HCT116 (cell line): Measurements from ENCODE around the gene TAAR5. TPM values are rescaled to one million over a fixed set of nuclear protein-coding genes. Genes with fewer than 3 reads are reported as not detected.
"Not testable (repeated sequence)": the region's sequence is repeated elsewhere in the genome, so short reads cannot be mapped to it uniquely, and the experiment has no call there.

Source experiments
- ATAC-seq: fragments of 200-7000 bp; cut with Tn5 transposase; 2 replicates; pipeline ENCODE4 v1.9.1; 2020; ENCODE audit warnings: mild to moderate bottlenecking, moderate library complexity
- Bru-seq: library from RNA; stranded (reverse); fragments of 400-500 nt; gene quantifications from one replicate; lab custom pipeline; 2021; lab: Mats Ljungman, UMichigan
- BruChase-seq, 2 experiments: library from RNA; stranded (reverse); fragments of 400-500 nt; gene quantifications; one replicate each; lab custom pipeline; 2021; lab: Mats Ljungman, UMichigan
- BruUV-seq: library from RNA; stranded (reverse); fragments of 400-500 nt; replicated peaks from 2 replicates; lab custom pipeline; 2021; lab: Mats Ljungman, UMichigan
- CTCF ChIA-PET: fragments of 300-600 bp; sonication (Branson Sonifier 250); formaldehyde crosslinking; loops from one replicate; lab custom pipeline; 2021; ENCODE audit warnings: antibody characterized with exemption; lab: Charles Lee
- POLR2A ChIA-PET: fragments of 300-600, 350-600 bp; sonication (Branson Sonifier 250); formaldehyde crosslinking; loops from one replicate; lab custom pipeline; 2021; ENCODE audit warnings: antibody characterized with exemption; lab: Charles Lee
- RAD21 ChIA-PET, 2 experiments: fragments of 300-600 bp; sonication (Branson Sonifier 250); formaldehyde crosslinking; loops; one replicate each; lab custom pipeline; 2023; ENCODE audit warnings: low total read pairs in 2 of 2; ENCODE audit not compliant: uncharacterized antibody in 2 of 2, unreplicated experiment in 2 of 2, low non-redundant PET in 1 of 2; lab: Charles Lee
- DNase-seq: peaks from one replicate; pipeline ENCODE4 v3.0.0-alpha.2; 2010; ENCODE audit warnings: low read depth, low spot score
- H2AFZ ChIP-seq: fragments of 200-600 bp; shearing (Covaris generic), sonication (generic); 2 replicates; pipeline ENCODE4 v1.6.1; 2017; ENCODE audit warnings: low read depth, mixed run types, mixed read lengths, antibody characterized with exemption, low read length; ENCODE audit not compliant: poor library complexity, severe bottlenecking
- H3K27ac ChIP-seq: 2 replicates; pipeline ENCODE4 v1.5.1; 2012; ENCODE audit warnings: low read depth, low read length
- H3K27me3 ChIP-seq: fragments of 200-600 bp; sonication (generic); 2 replicates; pipeline ENCODE4 v1.6.1; 2016; ENCODE audit warnings: mixed run types, low read length, mixed read lengths; ENCODE audit not compliant: insufficient read depth
- H3K36me3 ChIP-seq, 2 experiments: fragments of 200-500 bp in 1 of 2; fragments of 200-600 bp in 1 of 2; sonication (Bioruptor generic) in 1 of 2; sonication (generic) in 1 of 2; 2 replicates each; pipeline versions ENCODE4 v1.5.1 to v1.6.1; 2014 to 2016; ENCODE audit warnings: low read length in 2 of 2, inconsistent platforms in 1 of 2, mixed read lengths in 1 of 2, mixed run types in 1 of 2; ENCODE audit not compliant: insufficient read depth in 2 of 2, control insufficient read depth in 1 of 2
- H3K4me1 ChIP-seq, 2 experiments: fragments of 200-600 bp in 1 of 2; sonication (generic) in 1 of 2; 2 replicates each; pipeline versions ENCODE4 v1.5.1 to v1.6.1; 2012 to 2017; ENCODE audit warnings: low read length in 2 of 2, inconsistent platforms in 1 of 2, mild to moderate bottlenecking in 1 of 2, mixed read lengths in 1 of 2, mixed run types in 1 of 2, moderate library complexity in 1 of 2; ENCODE audit not compliant: insufficient read depth in 2 of 2, control insufficient read depth in 1 of 2
- H3K4me2 ChIP-seq: fragments of 200-600 bp; sonication (generic); 2 replicates; pipeline ENCODE4 v1.6.1; 2017; ENCODE audit warnings: mixed run types, low read length, mixed read lengths
- H3K4me3 ChIP-seq, 2 experiments: fragments of 200-600 bp in 1 of 2; sonication (generic) in 1 of 2; replicated peaks in 1 of 2; 2 replicates each; pipeline ENCODE4 v1.5.1; 2011 to 2016; ENCODE audit warnings: low read length in 2 of 2, control low read depth in 1 of 2, low read depth in 1 of 2, mild to moderate bottlenecking in 1 of 2, mixed read lengths in 1 of 2, mixed run types in 1 of 2
- H3K79me2 ChIP-seq: fragments of 200-600 bp; sonication (generic); 2 replicates; pipeline ENCODE4 v1.6.1; 2017; ENCODE audit warnings: mild to moderate bottlenecking, mixed run types, low read length, moderate library complexity, mixed read lengths; ENCODE audit not compliant: insufficient read depth
- H3K9ac ChIP-seq: fragments of 200-600 bp; sonication (generic); 2 replicates; pipeline ENCODE4 v1.6.1; 2016; ENCODE audit warnings: low read length, mixed read lengths
- H3K9me2 ChIP-seq: fragments of 200-600 bp; sonication (generic), shearing (Covaris generic); 2 replicates; pipeline ENCODE4 v1.6.1; 2017; ENCODE audit warnings: mixed run types, mild to moderate bottlenecking, moderate library complexity; ENCODE audit not compliant: insufficient read depth
- H3K9me3 ChIP-seq, 2 experiments: fragments of 200-500 bp in 1 of 2; fragments of 200-600 bp in 1 of 2; sonication (Bioruptor generic) in 1 of 2; sonication (generic) in 1 of 2; 2 replicates each; pipeline ENCODE4 v1.6.1; 2014 to 2017; ENCODE audit warnings: low read length in 2 of 2, mixed read lengths in 2 of 2, inconsistent platforms in 1 of 2, low read depth in 1 of 2, mild to moderate bottlenecking in 1 of 2, mixed run types in 1 of 2, moderate library complexity in 1 of 2; ENCODE audit not compliant: control insufficient read depth in 1 of 2, insufficient read depth in 1 of 2
- H4K20me1 ChIP-seq: fragments of 200-600 bp; sonication (generic), shearing (Covaris generic); 2 replicates; pipeline ENCODE4 v1.6.1; 2017; ENCODE audit warnings: mixed run types, mild to moderate bottlenecking, moderate library complexity; ENCODE audit not compliant: insufficient read depth
- FOSL1 ChIP-seq: IDR thresholded peaks from 2 replicates; pipeline ENCODE4 v1.6.1; 2012; ENCODE audit warnings: low read depth
- JUND ChIP-seq: IDR thresholded peaks from 2 replicates; pipeline ENCODE4 v1.6.1; 2012
- SP1 ChIP-seq: IDR thresholded peaks from 2 replicates; pipeline ENCODE4 v1.6.1; 2012; ENCODE audit warnings: low read depth
- YY1 ChIP-seq: IDR thresholded peaks from 2 replicates; pipeline ENCODE4 v1.6.1; 2011; ENCODE audit warnings: low read length, low read depth, moderate library complexity, mild to moderate bottlenecking; ENCODE audit not compliant: insufficient replicate concordance; ENCODE audit errors: extremely low read depth
- ZFX ChIP-seq: fragments of 450-650 bp; IDR thresholded peaks from 2 replicates; pipeline ENCODE4 v1.6.1; 2017
- intact Hi-C: fragments of 100-400 bp; cut with micrococcal nuclease; formaldehyde crosslinking; loops from 2 replicates; pipeline ENCODE4 v1.10.0; 2022
- long read RNA-seq: library from polyadenylated mRNA; unstranded; transcript quantifications from one replicate; pipeline ENCODE4 v2.0.0, GENCODE V29; 2021; ENCODE audit not compliant: unreplicated experiment
- polyA plus RNA-seq: library from polyadenylated mRNA; unstranded; fragments of >200 nt; gene quantifications from 2 replicates; pipeline ENCODE4 v1.2.1, GENCODE V29; 2012; ENCODE audit warnings: missing spikeins
- total RNA-seq: library from RNA; stranded (reverse); gene quantifications from one replicate; pipeline ENCODE4 v1.2.1, GENCODE V29; 2021; ENCODE audit not compliant: unreplicated experiment

The TAAR5 gene
- total RNA-seq = not detected
- polyA plus RNA-seq = not detected in 2 replicates
- Bru-seq, nascent RNA = not detected
- BruChase-seq, experiment 1, labeled RNA remaining after a 6-hour chase = not detected
- percentile 28 among the genes with signal in this experiment for BruChase-seq, experiment 2, labeled RNA remaining after a 2-hour chase
- long read RNA-seq = 0 reads

- no peaks in the 10 kb centered on the region for H3K4me1 ChIP-seq
- no peak within 1 kb of the TSS for H2AFZ ChIP-seq
- no TSS peak for BruUV-seq
- H3K36me3 ChIP-seq = no peaks in the 10 kb centered on the region
- no peak for ATAC-seq
- no peak within 1 kb of the TSS for H3K4me2 ChIP-seq
- no peak within 1 kb of the TSS for H3K4me3 ChIP-seq
- H3K9me2 ChIP-seq = no peaks in the 10 kb centered on the region
- CTCF ChIA-PET = interaction anchor here (1.3 to 1.6 kb wide), 2 partner anchors 9 to 59 kb away, joined by 4 read pairs; no protein-coding TSS in a partner anchor
- RAD21 ChIA-PET = no interaction called here
- no peak for DNase-seq
- no peaks in the 10 kb centered on the region for H3K27me3 ChIP-seq
- TF ChIP-seq SP1 (no peak), FOSL1 (no peak), ZFX (no peak), YY1 (no peak), JUND (no peak)
- H3K27ac ChIP-seq = no peak within 1 kb of the TSS
- intact Hi-C loops = no loop called here
- no peak within 1 kb of the TSS for H3K9ac ChIP-seq
- no peaks in the 10 kb centered on the region for H4K20me1 ChIP-seq
- POLR2A ChIA-PET = no interaction called here
- no peaks in the 10 kb centered on the region for H3K79me2 ChIP-seq
- H3K9me3 ChIP-seq = no peaks in the 10 kb centered on the region
Measured at GRCh38 chr6:132589454-132589853, at the start of gene TAAR5. TSS of gene TAAR5 (minus strand) at chr6:132589741. CDS start at chr6:132589686, 55 bp downstream.

GRCh38 chr6:132637135-132637534, 47.6 kb upstream of the TAAR5 start:
- H3K9me3 ChIP-seq, RAD21 ChIA-PET: not testable (repeated sequence)

GRCh38 chr6:132635906-132636305, 46.4 kb upstream of the TAAR5 start:
- H3K4me2 ChIP-seq, BruUV-seq, H3K4me1 ChIP-seq, H4K20me1 ChIP-seq, H3K9me2 ChIP-seq, POLR2A ChIA-PET, ATAC-seq, H3K4me3 ChIP-seq, H3K79me2 ChIP-seq, H3K27ac ChIP-seq, H3K36me3 ChIP-seq, H3K9ac ChIP-seq, RAD21 ChIA-PET, H3K27me3 ChIP-seq, CTCF ChIA-PET, intact Hi-C loops, H3K9me3 ChIP-seq, H2AFZ ChIP-seq, DNase-seq: not testable (repeated sequence)

More at GRCh38 chr6:132637135-132637534, 47.6 kb upstream of the TAAR5 start:
- DNase-seq, H2AFZ ChIP-seq, intact Hi-C loops, ATAC-seq, H3K4me2 ChIP-seq, CTCF ChIA-PET, H3K9me2 ChIP-seq, H3K27ac ChIP-seq, BruUV-seq, H3K27me3 ChIP-seq, H3K4me1 ChIP-seq, H3K4me3 ChIP-seq, H3K9ac ChIP-seq, H3K36me3 ChIP-seq, H4K20me1 ChIP-seq, H3K79me2 ChIP-seq, POLR2A ChIA-PET: not testable (repeated sequence)

GRCh38 chr6:132635288-132635687, 45.7 kb upstream of the TAAR5 start:
- H3K79me2 ChIP-seq, H3K27me3 ChIP-seq, ATAC-seq, H3K4me1 ChIP-seq, H3K9me3 ChIP-seq, H3K36me3 ChIP-seq, H3K9ac ChIP-seq, DNase-seq, H3K4me2 ChIP-seq, RAD21 ChIA-PET, CTCF ChIA-PET, BruUV-seq, intact Hi-C loops, H3K9me2 ChIP-seq, H4K20me1 ChIP-seq, H2AFZ ChIP-seq, H3K4me3 ChIP-seq, H3K27ac ChIP-seq, POLR2A ChIA-PET: not testable (repeated sequence)
